DMS153 treated with DMSO at 0.1 percent for 48 hours (cell line): ENCODE results near the gene NAP1L1.

Source experiments
- DNase-seq: peaks from one replicate; lab custom pipeline; 2025; ENCODE audit not compliant: unreplicated experiment; lab: John Stamatoyannopoulos, UW

NAP1L1 gene

DNA sequence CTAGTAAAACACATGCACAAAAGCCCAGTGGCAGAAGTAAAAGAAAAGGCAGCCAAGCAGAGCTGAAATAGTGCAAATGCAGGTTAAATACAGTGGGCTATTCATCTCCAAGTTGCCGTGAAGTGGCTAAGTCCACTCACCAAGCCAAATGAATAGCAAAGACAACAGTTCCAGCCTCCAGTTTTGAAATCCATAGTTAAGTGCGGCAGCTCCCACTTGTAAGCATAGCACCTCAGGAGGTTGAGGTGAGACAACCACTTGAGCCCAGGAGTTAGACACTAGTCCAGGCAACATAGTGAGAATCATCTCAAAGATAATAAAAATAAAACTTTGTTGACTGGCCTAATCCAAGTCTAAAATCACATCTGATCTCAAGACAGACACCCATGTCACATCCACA lies 43.1 kb downstream of the NAP1L1 start:
- DNase-seq, result no peak

GRCh38 chr12:76040461-76040860 lies 44.0 kb downstream of the NAP1L1 start:
- DNase-seq, result no peak

GRCh38 chr12:76038176-76038575 lies 46.3 kb downstream of the NAP1L1 start:
- DNase-seq, result no peak

DNA sequence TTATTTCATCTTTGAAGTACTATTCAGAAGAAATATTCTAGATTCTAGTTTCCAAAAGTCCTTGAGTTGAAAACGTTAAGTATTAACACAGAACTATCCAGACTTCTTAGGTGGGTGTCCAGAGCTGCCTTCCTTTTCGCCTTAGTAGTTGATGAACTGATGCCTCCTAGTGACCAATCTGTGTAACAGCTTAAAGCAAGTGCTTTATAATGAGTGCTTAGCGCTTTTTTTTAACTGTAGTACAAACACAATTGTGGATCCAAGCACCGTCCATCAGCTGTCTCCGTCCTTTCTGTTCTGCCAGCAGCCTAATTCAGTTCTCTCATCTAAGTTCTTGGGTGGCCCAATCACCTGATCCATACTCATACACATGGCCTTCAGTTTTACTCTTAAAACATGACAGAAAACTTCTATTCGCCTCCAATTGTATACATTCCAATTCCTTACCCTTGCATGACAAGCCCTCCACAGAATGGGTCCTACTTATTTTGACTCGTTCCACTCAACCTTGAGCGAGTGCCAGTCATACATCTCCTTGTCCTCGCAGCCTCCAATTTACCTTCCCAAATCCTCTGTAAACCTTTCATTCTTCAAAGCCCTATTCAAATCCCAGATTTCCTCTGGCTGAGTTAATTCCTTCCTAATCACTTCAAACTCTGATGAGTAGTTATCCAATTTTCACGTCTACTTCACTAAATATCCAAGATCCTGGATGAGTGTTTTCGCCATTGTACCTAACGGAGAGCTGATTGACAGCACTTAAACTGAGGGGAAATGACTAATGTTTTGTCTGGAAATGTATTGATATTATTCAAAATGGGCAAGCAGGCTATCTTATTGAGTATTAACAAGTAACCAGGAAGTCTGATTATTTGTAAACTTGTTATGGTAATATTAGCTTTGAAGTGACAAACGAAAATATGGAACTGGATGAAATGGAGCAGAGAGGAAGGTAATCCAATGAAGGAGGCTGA lies 47.1 kb downstream of the NAP1L1 start:
- DNase-seq, result peak; percentile 76

DNA sequence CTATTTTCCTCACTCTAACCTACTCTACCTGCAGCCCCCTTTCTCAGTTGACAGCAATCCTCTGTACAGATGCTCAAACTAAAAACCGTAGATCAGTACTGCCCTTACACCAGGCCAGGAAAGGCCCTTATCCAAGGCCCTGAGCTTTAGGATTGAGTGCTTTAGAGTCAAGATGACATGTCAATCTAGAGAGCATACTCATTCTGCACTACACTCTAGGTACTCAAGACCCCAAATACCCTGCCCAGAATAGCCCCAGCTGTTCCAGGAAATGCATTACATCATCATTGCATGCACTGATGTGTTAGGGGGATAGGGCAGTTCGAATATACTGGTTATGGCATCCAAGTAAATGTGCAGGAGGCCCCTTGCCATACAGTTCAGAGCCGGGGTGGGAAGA lies 49.4 kb downstream of the NAP1L1 start:
- DNase-seq, result no peak

DNA sequence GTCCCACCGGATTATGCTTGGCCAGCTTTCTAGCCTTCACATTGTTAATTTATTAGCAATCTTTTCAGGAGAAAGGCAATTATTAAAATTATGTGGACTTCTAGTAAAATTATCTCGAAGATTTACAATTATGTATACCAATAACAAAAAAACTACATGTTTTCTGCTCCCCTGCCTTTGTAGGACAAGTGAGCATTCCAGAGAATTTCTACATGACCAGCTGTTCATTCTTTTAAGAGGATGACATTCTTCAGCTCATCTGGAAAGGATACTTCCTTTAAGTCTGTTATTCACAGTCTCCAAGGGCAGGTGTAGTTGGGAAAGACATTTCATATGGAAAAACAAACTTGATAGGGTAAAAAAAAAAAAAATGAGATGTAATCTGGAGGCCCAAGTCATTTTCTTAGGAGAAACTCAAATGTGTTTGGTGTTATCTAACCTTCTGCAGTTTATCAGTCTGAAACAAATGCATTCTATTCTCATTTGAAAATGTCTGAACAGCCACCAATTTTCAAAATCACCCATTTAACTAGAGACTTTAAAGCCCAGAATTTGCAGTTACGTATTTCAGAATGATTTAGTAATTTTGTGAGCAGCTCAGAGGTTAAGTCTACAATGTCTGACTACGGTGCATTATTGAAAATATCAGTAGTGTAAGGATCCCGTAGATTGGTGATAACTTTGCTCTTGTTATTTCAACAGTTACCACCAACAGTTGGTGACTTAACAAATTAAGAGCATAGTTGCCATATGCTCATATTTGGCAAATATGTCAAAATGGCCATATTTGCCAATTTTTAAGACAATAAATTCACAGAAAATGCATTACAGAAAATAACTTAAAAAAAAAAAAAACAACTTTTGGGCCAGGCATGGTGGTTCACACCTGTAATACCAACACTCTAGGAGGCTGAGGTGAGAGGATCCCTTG lies 51.1 kb downstream of the NAP1L1 start:
- no peak for DNase-seq

GRCh38 chr12:76032043-76032981 lies 52.2 kb downstream of the NAP1L1 start:
- DNase-seq, result peak; percentile 19

- peak; percentile 86 for DNase-seq
Observed at GRCh38 chr12:76031414-76032042, 53.0 kb downstream of the NAP1L1 start, which contains the start of gene PHLDA1. Gene PHLDA1, minus strand, starts transcription at chr12:76031776.

GRCh38 chr12:76031081-76031413 lies 53.4 kb downstream of the NAP1L1 start:
- DNase-seq, result no peak

- no peak for DNase-seq
Observed at GRCh38 chr12:76030341-76031080, 54.0 kb downstream of the NAP1L1 start.

DNA sequence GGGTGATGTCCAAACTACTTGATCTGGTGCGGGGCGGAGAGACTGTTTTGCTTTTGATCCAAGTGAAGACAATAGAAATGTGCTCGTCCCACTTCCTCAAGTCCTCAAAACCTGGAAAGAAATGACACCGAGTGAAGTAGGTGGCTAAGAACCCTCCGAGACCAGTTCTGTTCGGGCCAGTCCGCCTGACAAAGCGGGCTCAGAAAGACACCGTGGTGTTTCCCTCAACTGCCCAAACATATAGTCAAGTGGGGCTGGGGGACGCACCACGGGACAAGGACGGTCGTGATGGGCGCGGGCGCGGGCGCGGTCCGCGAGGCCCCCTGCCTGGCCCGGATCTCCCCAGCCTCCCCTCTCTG lies 54.5 kb downstream of the NAP1L1 start:
- no peak for DNase-seq

GRCh38 chr12:76028571-76029277 lies 55.8 kb downstream of the NAP1L1 start:
- DNase-seq, result no peak

DNA sequence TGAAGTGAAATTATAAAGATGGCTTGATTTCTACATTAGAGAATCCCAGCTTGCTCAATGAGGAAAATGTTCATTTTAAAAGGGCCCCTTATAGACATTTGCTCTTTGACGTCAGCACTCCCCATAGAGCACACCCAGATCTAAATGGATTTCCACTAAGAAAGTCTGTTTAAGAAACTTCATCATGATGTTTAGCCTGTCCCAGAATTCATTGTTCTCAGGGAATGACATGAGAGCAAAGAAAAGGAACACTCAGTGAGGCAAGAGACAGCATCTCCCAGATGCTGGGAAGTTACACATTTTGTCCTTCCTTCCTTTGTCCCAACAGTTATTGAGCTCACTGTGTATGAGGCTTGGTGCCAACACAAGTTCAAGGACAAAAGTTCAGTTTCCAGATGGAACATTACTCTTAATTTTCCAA lies 57.8 kb downstream of the NAP1L1 start:
- DNase-seq, result no peak

GRCh38 chr12:76025601-76026575 lies 58.6 kb downstream of the NAP1L1 start:
- no peak for DNase-seq

DNA sequence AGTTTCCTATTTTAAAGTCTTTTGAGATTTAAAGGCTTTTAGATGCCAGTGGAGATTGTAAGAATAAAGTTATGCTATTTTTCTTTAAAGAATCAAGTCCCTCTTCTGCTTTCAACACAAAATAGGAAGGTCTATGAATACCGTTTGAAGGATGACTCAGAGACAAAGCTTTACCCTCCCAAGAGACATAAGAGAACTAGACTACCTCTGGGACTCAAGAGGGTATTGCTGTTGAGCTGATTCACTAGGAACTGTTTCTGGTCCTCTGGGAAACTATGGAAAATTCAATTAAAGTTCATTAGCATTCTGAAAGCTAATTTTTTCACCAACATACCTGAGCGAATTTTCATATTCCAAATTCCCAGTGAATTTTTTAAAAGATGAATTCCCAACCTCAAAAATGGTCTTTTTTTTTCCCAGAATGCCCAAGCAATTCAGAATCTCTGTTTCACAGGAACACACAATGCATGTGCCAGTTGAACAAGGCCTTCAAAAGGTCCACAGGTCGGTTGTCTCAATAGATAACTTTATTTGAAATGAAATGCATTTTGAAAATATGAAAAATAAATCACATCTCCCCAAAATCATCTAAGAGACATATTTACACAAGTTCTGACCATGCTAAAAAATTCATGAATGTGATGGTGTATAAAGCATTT lies 59.4 kb downstream of the NAP1L1 start:
- DNase-seq, result no peak

DNA sequence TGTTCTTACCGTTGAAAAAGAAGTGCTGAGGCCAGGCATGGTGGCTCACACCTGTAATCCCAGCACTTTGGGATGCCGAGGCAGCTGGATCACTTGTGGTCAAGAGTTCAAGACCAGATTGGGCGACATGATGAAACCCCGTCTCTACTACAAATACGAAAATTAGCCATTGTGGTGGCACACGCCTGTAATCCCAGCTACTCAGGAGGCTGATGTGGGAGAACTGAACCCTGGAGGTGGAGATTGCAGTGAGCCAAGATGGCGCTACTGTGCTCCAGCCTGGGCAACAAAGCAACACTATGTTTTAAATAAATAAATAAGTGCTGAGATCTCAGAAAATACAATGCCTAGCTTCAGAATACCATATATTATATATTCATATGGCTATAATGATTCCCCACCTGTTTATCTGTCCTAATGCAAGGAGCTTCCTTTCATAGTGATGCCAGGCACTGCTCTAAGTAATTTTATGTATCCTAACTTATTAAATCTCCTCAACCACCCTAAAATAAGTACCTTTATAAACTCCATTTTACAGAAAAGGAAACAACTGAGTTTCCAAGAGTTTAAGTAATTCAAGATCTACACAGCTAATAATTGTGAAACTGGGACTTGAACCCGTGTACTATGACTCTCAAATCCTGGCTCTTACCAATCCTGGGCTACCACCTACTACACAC lies 60.2 kb downstream of the NAP1L1 start:
- no peak for DNase-seq
